ENCODE data around the gene GPR135. TPM values are rescaled to one million over a fixed set of nuclear protein-coding genes. Genes with fewer than 3 reads are reported as not detected.

Gene GPR135
- total and polyA plus RNA-seq, 4 donors: 0.22 to 2.9 (median 0.44) TPM

GRCh38 chr14:59474172-59474571 lies 9.0 kb upstream of the GPR135 start (continued):
- no peak for TF ChIP-seq EGR1 (IDR thresholded peaks at IDR 0.05; ENCODE audit: low read depth in 2 of 2)
- no peak for TF ChIP-seq RXRA (IDR thresholded peaks at IDR 0.05)
- TF ChIP-seq TAF1 (conservative IDR thresholded peaks at IDR 0.05): no peak

GRCh38 chr14:59464486-59465315 lies 479 bp downstream of the GPR135 start:
- TF ChIP-seq, protein P1, sequence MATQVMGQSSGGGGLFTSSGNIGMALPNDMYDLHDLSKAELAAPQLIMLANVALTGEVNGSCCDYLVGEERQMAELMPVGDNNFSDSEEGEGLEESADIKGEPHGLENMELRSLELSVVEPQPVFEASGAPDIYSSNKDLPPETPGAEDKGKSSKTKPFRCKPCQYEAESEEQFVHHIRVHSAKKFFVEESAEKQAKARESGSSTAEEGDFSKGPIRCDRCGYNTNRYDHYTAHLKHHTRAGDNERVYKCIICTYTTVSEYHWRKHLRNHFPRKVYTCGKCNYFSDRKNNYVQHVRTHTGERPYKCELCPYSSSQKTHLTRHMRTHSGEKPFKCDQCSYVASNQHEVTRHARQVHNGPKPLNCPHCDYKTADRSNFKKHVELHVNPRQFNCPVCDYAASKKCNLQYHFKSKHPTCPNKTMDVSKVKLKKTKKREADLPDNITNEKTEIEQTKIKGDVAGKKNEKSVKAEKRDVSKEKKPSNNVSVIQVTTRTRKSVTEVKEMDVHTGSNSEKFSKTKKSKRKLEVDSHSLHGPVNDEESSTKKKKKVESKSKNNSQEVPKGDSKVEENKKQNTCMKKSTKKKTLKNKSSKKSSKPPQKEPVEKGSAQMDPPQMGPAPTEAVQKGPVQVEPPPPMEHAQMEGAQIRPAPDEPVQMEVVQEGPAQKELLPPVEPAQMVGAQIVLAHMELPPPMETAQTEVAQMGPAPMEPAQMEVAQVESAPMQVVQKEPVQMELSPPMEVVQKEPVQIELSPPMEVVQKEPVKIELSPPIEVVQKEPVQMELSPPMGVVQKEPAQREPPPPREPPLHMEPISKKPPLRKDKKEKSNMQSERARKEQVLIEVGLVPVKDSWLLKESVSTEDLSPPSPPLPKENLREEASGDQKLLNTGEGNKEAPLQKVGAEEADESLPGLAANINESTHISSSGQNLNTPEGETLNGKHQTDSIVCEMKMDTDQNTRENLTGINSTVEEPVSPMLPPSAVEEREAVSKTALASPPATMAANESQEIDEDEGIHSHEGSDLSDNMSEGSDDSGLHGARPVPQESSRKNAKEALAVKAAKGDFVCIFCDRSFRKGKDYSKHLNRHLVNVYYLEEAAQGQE (IDR thresholded peaks at IDR 0.05): peak; percentile 79
- TF ChIP-seq YY1 (IDR thresholded peaks at IDR 0.05): no peak
- Histone ChIP-seq H3K9ac (ENCODE audit: low read depth in 1 of 2, low read length in 2 of 2) (peak overlapping the region in 1 of 2 donors; percentile 37), H3K4me1 (ENCODE audit: control insufficient read depth in 4 of 4, insufficient read depth in 4 of 4, low read length in 3 of 4) (peaks cover 0 to 15% (median 12%) of the 10 kb centered on the region in 4 donors), H3K4me3 (ENCODE audit: low read depth in 1 of 3, low read length in 3 of 3) (peak overlapping the region; percentile 28 to 81 (median 54)), H3K27me3 (ENCODE audit: control insufficient read depth in 4 of 4, insufficient read depth in 4 of 4, low read length in 3 of 4) (no peaks in the 10 kb centered on the region), H3K27ac (ENCODE audit: low read depth in 1 of 2, low read length in 2 of 2) (peak overlapping the region; percentile 6 to 50), H3K9me3 (ENCODE audit: control insufficient read depth in 4 of 4, low read length in 3 of 4) (no peaks in the 10 kb centered on the region), H3K36me3 (ENCODE audit: control insufficient read depth in 4 of 4, insufficient read depth in 3 of 4, low read depth in 1 of 4, low read length in 3 of 4) (peaks cover 0 to 4% (median 1%) of the 10 kb centered on the region in 4 donors)
- DNase-seq (ENCODE audit: low spot score): peak; percentile 72
- WGBS: 1% methylated on average over 105 of the region's 105 CpGs

GRCh38 chr14:59463787-59464485 lies 1.2 kb downstream of the GPR135 start:
- Histone ChIP-seq H3K9me3 (ENCODE audit: control insufficient read depth in 4 of 4, low read length in 3 of 4) (no peaks in the 10 kb centered on the region), H3K27me3 (ENCODE audit: control insufficient read depth in 4 of 4, insufficient read depth in 4 of 4, low read length in 3 of 4) (no peaks in the 10 kb centered on the region), H3K4me3 (ENCODE audit: low read depth in 1 of 3, low read length in 3 of 3) (peak overlapping the region in 2 of 3 donors; percentile 54 to 81), H3K4me1 (ENCODE audit: control insufficient read depth in 4 of 4, insufficient read depth in 4 of 4, low read length in 3 of 4) (peaks cover 0 to 15% (median 12%) of the 10 kb centered on the region in 4 donors), H3K36me3 (ENCODE audit: control insufficient read depth in 4 of 4, insufficient read depth in 3 of 4, low read depth in 1 of 4, low read length in 3 of 4) (peaks cover 0 to 4% (median 1%) of the 10 kb centered on the region in 4 donors), H3K27ac (ENCODE audit: low read depth in 1 of 2, low read length in 2 of 2) (peak overlapping the region; percentile 6 to 50), H3K9ac (ENCODE audit: low read depth in 1 of 2, low read length in 2 of 2) (peak overlapping the region in 1 of 2 donors; percentile 37)
- WGBS: 36% methylated on average over 60 of the region's 60 CpGs
- no peak for DNase-seq (ENCODE audit: low spot score)
- TF ChIP-seq RAD21 (IDR thresholded peaks at IDR 0.05) (no peak), SP1 (IDR thresholded peaks at IDR 0.05) (no peak), TAF1 (conservative IDR thresholded peaks at IDR 0.05) (no peak), MAX (IDR thresholded peaks at IDR 0.05) (no peak), EGR1 (IDR thresholded peaks at IDR 0.05; ENCODE audit: low read depth in 2 of 2) (no peak), FOXA2 (IDR thresholded peaks at IDR 0.05) (no peak), HNF4G (IDR thresholded peaks at IDR 0.05) (no peak), HNF4A (conservative IDR thresholded peaks at IDR 0.05) (no peak), ATF3 (IDR thresholded peaks at IDR 0.05) (no peak), NR2F2 (IDR thresholded peaks at IDR 0.05) (no peak), YY1 (IDR thresholded peaks at IDR 0.05) (no peak), FOXA1 (IDR thresholded peaks at IDR 0.05) (no peak), RXRA (IDR thresholded peaks at IDR 0.05) (no peak)
- TF ChIP-seq, protein P2, sequence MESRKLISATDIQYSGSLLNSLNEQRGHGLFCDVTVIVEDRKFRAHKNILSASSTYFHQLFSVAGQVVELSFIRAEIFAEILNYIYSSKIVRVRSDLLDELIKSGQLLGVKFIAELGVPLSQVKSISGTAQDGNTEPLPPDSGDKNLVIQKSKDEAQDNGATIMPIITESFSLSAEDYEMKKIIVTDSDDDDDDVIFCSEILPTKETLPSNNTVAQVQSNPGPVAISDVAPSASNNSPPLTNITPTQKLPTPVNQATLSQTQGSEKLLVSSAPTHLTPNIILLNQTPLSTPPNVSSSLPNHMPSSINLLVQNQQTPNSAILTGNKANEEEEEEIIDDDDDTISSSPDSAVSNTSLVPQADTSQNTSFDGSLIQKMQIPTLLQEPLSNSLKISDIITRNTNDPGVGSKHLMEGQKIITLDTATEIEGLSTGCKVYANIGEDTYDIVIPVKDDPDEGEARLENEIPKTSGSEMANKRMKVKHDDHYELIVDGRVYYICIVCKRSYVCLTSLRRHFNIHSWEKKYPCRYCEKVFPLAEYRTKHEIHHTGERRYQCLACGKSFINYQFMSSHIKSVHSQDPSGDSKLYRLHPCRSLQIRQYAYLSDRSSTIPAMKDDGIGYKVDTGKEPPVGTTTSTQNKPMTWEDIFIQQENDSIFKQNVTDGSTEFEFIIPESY (IDR thresholded peaks at IDR 0.05): no peak
- TF ChIP-seq, protein P3, sequence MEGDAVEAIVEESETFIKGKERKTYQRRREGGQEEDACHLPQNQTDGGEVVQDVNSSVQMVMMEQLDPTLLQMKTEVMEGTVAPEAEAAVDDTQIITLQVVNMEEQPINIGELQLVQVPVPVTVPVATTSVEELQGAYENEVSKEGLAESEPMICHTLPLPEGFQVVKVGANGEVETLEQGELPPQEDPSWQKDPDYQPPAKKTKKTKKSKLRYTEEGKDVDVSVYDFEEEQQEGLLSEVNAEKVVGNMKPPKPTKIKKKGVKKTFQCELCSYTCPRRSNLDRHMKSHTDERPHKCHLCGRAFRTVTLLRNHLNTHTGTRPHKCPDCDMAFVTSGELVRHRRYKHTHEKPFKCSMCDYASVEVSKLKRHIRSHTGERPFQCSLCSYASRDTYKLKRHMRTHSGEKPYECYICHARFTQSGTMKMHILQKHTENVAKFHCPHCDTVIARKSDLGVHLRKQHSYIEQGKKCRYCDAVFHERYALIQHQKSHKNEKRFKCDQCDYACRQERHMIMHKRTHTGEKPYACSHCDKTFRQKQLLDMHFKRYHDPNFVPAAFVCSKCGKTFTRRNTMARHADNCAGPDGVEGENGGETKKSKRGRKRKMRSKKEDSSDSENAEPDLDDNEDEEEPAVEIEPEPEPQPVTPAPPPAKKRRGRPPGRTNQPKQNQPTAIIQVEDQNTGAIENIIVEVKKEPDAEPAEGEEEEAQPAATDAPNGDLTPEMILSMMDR (IDR thresholded peaks at IDR 0.05; ENCODE audit: low read depth, low read length, missing input control): no peak
- TF ChIP-seq, protein P1 (IDR thresholded peaks at IDR 0.05): no peak

Measured in liver (tissue), 9 donors.